Renal pelvis (tissue), 12 donors: ENCODE results near the gene ZCCHC8. TPM values are rescaled to one million over a fixed set of nuclear protein-coding genes. Genes with fewer than 3 reads are reported as not detected.

ENCODE experiments used
- DNase-seq: peaks from one replicate; pipeline ENCODE4 v3.0.0-alpha.2; 2013
- long read RNA-seq, 16 experiments: transcript quantifications; one replicate each; lab custom pipeline, GENCODE V29; 2026
- polyA plus RNA-seq, 3 donors: library from polyadenylated mRNA; unstranded; fragments of 120-200 nt; gene quantifications; one replicate each; pipeline ENCODE4 v1.2.1, GENCODE V29; 2013; ENCODE audit not compliant: insufficient read length in 3 of 3

Gene ZCCHC8
- polyA plus RNA-seq, result 10 to 100 TPM; 34.3 to 50.3 (median 44.8) TPM
- long read RNA-seq, donor 1, partial matches to known transcripts, result 0 of 8 reads
- long read RNA-seq, donor 1, other reads (novel, unspliced or antisense), result 7 of 8 reads
- long read RNA-seq, donor 2, partial matches to known transcripts, result 0 of 10 reads
- long read RNA-seq, donor 2, other reads (novel, unspliced or antisense), result 8 of 10 reads
- long read RNA-seq, donor 3, partial matches to known transcripts, result 0 of 1 reads
- long read RNA-seq, donor 3, other reads (novel, unspliced or antisense), result 0 of 1 reads
- long read RNA-seq, donor 4, partial matches to known transcripts, result 0 of 3 reads
- long read RNA-seq, donor 4, other reads (novel, unspliced or antisense), result 0 of 3 reads
- long read RNA-seq, donor 5, partial matches to known transcripts, result 0 of 1 reads
- long read RNA-seq, donor 5, other reads (novel, unspliced or antisense), result 0 of 1 reads
- long read RNA-seq, donor 6, partial matches to known transcripts, result 0 of 2 reads
- long read RNA-seq, donor 6, other reads (novel, unspliced or antisense), result 0 of 2 reads
- long read RNA-seq, donor 7, result 0 reads
- long read RNA-seq, donor 8, result 0 reads
- long read RNA-seq, donor 9, result 0 reads
- long read RNA-seq, donor 10, result 0 reads
- long read RNA-seq, donor 11, partial matches to known transcripts, result 0 of 1 reads
- long read RNA-seq, donor 11, other reads (novel, unspliced or antisense), result 0 of 1 reads
- long read RNA-seq, donor 12, partial matches to known transcripts, result 5 of 9 reads
- long read RNA-seq, donor 12, other reads (novel, unspliced or antisense), result 0 of 9 reads
- long read RNA-seq, donor 13, partial matches to known transcripts, result 0 of 2 reads
- long read RNA-seq, donor 13, other reads (novel, unspliced or antisense), result 0 of 2 reads
- long read RNA-seq, donor 14, result 0 reads
- long read RNA-seq, donor 15, partial matches to known transcripts, result 0 of 6 reads
- long read RNA-seq, donor 15, other reads (novel, unspliced or antisense), result 6 of 6 reads
- long read RNA-seq, donor 16, partial matches to known transcripts, result 0 of 1 reads
- long read RNA-seq, donor 16, other reads (novel, unspliced or antisense), result 0 of 1 reads

DNA sequence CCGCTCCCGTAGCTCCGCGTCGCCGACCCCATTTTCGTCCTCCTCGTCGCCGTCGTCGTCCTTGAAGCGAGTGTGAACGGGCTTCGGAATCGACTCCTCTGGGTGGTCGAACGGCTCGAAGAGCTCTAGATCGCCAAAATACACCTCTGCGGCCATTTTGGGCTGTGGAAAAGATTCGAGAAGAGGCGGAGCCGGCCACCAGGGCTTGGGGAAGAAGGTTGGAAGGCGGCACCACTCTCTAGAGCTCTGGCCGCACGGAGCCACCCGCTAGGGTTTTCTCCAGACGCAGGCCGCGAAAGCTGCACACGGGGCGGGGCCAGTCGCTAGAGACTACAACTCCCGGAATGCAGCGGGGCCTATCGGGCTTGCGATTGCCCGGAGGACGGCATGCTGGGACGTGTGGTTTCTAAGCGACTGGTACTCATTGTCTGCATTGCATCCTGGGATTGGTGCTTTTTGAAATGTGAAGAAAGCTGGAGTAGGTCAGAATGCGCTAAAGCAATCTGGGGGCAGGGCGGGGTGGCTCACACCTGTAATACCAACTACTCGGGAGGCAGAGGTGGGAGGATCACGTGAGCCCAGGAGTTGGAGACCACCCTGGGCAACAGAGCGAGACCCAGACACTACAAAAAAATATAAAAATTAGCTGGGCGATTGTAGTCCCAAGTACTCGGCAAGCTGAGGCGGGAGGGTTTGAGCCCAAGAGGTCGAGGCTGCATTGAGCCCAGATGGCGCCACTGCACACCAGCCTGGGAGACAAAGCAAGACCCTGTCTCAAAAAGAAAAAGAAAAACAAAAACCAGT, at the start of gene ZCCHC8:
Gene ZCCHC8, minus strand, starts transcription at position 248 of the 804 bp plus-strand sequence. Its CDS starts 92 bp downstream, at position 156.
- peak; percentile 99 for DNase-seq

DNA sequence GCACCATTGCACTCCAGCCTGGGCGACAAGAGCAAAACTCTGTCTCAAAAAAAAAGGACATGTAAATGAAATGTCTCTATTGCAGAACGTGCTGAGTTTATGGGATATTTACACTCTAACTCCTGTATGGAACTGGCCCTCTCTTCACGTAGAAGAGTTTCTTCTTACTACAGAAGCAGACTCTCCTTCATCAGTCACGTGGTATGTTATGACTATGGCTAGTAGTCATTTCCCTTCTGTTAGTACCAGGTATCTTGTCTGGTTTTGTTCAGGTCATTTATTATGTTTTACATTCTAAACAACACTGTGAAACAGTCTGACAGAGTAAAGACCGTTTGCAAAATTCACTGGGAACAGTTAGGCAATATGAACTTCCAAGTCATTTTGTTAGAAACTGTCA, 46.6 kb upstream of the ZCCHC8 start:
- DNase-seq, result no peak

DNA sequence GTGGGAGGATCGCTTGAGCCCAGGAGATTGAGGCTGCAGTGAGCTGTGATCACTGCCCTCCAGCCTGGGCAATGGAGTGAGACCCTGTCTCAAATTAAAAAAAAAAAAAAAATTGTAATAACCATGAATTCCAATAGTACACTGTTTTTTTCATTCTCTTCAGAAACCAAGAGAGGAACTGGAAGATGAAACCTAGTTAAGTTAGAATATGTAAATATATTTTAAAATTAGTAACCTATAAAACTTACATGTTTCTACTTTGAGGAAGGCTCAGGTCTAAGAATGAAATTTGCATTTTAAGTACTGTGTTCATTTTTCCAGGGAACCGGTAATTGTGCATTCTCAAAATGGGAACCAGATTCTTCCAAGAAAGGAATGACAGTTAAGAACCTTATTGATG, 45.1 kb upstream of the ZCCHC8 start:
- DNase-seq, result no peak

DNA sequence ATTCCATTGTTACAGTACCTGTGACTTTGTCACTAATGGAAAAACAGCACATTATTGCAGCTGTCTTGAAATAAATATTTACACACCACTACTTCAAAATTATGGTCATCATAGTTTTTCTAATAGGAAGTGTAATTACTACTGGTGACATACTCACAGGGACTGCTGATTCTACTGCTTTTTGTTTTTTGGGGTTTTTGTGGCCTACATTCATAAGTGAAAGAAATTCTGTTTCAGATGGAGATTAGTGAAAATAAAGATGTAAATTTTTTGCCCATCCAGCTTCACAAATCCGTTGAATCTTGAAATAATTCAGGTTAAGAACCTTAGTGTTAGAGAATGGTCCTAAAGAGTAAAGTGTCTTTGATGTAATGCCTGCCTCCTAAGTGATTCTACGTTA, 43.8 kb upstream of the ZCCHC8 start:
- no peak for DNase-seq

DNA sequence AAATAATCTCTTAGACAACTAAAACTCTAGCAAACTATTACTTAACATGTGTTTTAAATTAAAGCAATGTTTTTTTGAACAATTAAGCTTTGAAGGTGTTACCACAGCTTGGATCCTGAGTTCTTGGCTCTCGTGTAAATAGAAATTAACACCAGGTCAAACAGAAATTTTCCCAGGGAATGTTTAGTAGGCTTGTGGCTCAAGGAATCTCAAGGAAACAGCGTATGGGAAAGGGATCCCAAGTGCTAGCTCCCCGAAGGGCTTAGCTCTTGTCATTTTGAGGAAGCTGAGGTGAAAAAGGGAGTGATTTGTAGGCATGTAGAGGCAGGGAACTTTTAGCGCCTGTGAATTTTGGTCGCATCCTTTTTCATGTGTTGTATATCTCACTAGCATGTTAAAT, 37.8 kb upstream of the ZCCHC8 start:
- DNase-seq, result no peak

DNA sequence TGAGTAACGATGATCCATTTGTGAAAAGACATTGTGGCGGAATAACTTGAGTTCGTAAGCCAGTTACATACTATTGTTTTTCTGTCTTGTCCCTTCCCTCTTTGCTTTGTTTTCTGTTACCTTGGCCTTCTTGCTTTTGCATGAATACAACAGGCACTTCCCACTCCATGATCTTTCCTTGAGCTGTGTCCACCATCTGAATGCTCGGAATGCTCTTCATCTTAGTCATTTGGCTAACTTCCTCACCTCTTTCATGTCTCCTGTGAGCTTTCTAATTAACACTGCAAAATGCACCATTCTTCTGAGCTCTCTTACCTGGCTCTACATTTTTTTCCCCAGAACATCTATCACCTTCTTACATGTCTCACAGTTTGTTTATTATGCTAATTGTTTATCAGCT, 36.3 kb upstream of the ZCCHC8 start:
- no peak for DNase-seq

DNA sequence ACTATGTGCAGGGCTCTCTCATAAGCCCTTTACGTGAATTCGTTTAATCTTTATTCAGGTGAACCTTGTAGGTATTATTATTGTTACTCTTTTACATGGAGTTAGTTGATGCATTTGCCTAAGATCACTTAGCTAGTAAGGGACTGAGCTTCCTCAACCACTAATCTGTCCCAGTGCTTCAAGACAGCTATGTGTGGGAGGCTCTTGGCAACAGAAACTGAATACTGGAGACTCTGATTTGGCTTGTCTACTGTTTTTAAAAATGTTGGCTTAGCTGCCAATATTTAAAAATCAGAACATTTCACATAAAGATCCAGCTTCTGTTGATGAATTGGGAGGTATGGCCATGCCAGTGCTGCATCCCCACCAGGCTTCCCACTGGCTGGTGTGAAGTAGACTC, 33.1 kb upstream of the ZCCHC8 start:
- DNase-seq, result no peak

DNA sequence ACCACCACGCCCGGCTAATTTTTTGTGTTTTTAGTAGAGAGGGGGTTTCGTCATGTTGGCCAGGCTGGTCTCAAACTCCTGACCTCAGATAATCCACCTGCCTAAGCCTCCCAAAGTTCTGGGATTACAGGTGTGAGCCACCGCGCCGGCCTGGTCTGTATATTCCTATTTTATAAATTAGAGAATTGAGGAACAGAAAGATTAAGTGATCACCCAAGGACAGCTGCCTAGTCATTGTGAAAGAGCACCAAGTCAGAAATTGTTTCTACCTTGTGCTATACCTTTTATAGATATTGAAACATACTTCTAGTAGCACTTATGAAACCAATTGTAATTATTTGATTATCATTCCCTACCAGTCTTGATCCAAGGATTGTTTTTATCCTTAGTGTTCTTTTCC, 28.3 kb upstream of the ZCCHC8 start:
- DNase-seq, result no peak

DNA sequence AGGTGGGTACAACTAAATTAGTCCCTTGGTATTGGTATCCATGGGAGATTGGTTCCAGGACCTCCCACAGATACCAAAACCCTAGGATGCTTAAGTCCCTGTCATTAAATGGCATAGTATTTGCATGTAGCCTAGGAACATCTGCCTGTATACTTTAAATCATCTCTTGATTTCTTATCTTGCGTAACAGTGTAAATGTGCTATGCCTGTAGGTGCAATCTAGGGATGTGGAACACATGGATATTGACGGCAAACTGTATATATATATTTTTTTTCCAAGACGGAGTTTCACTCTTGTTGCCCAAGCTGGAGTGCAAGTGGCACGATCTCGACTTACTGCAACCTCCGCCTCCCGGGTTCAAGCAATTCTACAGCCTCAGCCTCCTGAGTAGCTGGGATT, 27.9 kb upstream of the ZCCHC8 start:
- no peak for DNase-seq

DNA sequence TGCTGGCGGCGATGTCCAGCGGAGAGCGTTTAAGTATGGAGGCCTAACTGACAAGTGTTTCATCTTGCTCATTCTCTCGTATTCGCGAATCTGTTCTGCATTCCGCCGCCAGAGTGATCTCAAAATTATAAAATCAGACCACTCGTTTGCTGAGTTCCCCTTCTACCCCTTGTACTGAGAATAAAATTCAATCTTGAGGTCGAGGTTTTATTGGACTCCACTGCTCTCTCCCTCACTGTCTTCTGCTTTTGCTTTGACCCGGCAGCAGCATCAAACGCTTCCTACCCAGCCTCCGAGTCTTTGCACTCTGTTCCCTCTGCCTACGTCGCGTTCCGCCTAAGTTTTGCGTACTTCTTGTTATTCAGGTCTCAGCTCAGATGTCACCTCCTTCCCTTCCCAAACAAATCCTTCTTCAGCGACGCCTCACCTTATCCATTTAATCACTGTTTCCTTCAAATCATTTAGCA, 26.8 kb upstream of the ZCCHC8 start:
- DNase-seq, result no peak

DNA sequence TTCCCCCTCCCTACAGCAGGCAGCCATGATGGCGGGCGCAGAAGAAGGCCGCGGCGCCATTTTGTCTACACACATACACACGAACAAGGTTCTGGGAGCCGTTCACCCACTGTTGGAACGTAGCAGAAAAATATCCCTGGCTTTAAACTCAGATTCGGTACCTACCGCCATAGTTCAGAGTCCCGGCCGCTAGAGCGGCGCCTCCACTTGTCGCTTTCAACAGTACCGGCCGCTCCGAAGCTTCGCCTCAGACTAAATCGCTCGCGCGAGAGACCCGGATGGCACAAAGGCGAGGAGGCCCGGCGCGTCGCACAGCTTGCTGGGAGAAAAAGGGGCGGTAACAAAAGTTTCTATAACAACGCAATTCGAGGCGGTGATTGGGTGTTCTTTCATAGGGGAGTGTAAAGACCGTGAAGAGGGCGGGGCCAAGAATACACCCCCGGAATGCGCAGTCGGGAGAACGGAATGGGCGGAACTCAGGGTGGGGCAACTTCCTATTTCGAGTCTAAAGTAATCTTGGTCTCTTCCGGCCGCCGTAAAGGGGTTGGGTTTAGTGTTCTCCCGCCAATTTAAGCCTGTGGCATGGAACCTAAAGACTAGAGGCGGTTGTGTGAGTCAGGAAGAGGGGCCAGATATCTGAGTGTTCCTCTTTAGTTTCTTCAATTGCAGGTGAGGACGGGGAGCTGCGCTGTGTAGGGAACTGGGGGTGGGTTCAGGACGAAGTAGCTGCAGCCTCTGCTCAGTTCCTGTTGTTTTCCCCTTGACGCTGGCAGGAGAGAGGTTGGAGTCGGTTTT, 26.1 kb upstream of the ZCCHC8 start, which contains the start of the genes KNTC1 and RSRC2:
Gene KNTC1, plus strand, starts transcription at position 567 of the 795 bp plus-strand sequence. CDS start 2,815 bp downstream, outside the sequence.
Gene RSRC2, minus strand, starts transcription at position 254 of the 795 bp plus-strand sequence. Its CDS starts 83 bp downstream, at position 171.
- peak; percentile 100 for DNase-seq

DNA sequence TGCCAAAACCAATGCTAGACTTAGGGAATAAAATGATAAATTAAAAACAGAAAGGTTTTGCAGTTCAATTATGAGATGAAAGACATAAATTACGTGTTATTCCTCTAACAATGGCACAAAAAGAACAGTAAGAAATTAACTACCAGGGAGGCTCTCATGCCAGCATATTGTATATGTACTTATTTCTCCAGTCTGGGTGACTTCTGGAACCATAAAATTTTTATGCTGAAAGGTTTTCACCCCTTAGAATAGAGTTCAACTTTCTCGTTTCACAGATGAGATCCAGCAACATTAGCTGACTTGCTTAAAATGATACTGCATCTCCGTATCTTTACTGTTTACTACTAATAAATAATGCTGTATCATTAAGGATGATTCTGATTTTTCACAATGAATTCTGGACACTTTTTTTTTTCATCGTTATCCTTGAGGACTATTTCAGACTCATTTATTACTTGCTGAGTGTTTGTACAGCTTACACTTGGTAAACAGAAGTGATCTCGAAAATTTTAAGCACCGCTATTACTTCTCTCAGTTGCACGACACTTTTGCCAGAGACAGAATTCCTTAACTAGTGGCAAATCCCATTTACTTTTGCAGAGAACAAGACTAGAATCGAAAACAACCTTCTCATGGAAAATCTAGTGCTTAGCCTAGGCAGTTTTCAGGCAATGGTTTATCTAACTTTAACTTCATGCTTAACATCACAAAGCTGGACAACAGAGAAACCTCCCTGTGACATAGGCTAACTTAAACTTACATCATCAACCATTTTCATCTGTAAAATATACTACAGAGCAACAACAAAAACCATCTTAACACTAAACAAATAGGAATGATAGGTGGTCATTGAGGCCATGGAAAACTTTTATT, 23.4 kb upstream of the ZCCHC8 start:
- DNase-seq, result no peak

DNA sequence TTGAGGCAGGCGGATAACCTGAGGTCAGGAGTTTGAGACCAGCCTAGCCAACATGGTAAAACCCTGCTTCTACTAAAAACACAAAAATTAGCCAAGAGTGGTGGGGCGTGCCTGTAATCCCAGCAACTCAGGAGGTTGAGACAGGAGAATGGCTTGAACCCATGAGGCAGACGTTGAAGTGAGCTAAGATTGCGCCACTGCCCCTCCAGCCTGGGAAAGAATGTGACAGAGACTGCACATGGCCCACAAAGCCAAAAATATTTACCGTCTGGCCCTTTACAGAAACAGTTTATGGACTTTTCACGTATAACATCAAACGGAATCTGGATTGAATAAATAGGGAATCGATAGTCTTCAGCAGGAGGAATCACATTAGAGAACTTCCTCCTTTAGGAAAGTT, 22.5 kb upstream of the ZCCHC8 start:
- DNase-seq, result no peak

DNA sequence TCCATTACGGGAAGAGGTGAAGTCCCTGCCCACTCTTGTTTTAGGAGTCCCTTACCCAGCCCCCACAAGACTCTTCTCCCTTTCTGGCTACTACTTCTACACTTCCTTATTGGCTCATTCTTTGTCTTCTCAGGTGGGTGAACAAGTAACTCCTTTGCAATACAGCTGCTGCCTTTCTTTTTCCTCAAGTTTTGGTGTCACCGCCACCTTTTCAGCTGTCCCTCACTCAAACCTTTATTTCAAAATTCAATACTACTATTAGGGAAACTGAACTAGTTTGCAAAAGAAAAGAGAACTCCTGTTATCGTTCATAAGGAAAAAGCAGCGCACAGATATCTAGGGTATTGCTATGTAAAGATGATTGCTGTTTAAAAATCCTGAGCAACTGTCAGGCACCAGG, 19.9 kb upstream of the ZCCHC8 start:
- no peak for DNase-seq

DNA sequence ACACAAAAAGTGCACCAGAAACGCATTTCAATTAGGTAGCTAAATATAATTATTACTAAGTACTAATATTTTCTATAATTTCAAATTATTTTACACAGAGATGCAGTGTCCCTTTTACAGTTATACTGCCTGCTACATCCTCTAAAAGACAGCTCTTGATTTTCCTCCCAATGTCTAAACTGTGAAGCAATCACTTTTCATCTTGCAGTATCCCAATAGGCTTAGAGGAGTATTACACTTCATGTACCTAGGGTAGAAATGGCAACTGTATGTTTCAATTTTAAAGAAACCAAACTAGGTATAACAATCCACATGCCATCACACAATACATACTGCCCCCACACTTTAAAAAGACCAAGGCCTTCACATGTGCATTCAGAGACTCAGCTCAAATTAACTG, 18.7 kb upstream of the ZCCHC8 start:
- DNase-seq, result no peak

DNA sequence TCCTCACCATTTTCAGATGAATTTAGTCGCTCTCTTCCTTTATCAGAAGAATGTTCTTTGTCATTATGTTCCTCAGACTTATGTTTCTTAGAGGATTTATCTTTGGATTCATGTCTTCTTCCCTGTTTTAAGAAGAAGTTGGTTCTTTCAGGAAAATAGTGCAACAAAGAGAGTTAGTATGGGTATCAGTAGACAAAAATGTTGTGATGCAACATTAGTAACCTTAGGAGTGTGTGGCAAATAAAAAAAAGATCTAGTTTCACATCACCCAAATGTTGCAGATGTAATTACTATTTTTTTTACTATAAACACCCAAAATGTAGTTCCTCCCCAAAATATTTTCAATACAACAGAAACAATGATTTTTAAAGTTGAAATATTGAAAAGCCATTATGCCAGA, 18.2 kb upstream of the ZCCHC8 start:
- no peak for DNase-seq

DNA sequence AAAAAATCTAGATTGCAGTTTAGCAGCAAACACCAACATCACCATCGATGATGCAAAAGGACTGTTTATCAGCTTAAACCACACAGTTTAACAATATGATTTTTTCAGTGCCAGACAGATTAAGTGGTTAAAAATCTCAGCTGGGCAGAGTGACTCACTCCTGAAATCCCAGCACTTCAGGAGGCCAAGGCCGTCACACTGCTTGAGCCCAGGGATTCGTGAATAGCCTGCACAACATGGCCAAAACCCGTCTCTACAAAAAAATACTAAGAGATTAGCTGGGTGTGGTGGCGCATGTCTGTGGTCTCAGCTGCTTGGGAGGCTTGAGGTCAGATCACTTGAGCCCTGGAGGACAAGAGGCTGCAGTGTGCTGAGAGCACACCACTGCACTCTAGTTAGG, 17.1 kb upstream of the ZCCHC8 start:
- no peak for DNase-seq

DNA sequence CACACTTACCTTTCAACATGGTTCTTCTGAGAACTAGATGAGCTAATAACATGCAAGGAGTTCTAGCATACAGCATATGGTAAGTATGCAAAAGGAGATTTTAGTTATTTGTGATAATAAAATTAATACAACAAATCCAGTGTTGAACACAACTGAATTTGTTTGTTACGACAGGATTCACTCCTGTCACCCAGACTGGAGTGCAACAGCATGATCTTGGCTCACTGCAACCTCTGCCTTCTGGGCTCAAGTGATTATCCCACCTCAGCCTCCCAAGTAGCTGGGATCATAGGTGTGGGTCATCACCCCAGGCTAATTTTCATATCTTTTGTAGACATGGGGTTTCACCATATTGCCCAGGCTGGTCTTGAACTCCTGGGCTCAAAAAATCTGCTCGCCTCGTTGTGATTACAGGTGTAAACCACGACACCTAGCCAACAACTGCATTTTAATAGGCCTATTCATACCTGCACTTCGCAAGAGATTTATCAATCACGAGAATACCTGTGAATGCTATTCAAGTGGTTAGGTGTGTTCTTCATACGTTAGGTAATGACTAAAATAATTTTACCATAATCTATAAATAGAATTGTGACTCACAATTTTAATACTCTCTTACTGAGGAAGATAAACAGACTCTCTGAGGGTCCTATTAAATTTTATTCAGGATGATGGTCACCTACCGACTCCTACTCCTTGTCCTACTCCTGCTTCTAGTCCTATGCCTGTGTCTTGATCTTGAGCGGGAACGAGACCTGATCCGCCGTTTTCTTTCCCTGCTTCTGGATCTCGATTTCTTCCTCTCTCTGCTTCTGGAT, 16.0 kb upstream of the ZCCHC8 start:
- no peak for DNase-seq

DNA sequence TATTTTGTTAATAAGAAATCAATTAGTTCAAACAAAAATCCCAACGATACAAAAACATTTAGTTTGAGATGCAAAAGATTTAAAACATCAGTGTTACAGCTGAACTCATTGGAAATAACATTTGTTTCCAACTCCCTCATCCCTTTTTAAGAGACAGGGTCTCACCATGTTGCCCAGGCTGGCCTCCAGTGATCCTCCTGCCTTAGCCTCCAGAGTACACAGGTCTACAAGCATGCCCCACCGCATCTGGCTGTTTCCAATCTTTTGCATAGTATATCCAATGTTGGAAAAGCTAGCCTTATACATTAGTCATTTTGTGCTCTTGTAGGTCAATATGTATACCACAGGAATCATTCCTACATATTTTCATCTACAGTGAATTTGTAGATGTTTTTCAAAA, 14.5 kb upstream of the ZCCHC8 start:
- DNase-seq, result no peak
